Fibroblast of the aortic adventitia (primary cell): ENCODE measurements around the gene SPTBN1. TPM values are rescaled to one million over a fixed set of nuclear protein-coding genes. Genes with fewer than 3 reads are reported as not detected.
A peak's percentile ranks its signal among the peaks of the same experiment; 100 is the strongest.

Experiments used
- DNase-seq: peaks from one replicate; pipeline ENCODE4 v3.0.0-alpha.2; 2010; ENCODE audit warnings: low read depth
- H3K4me3 ChIP-seq: 2 replicates; pipeline ENCODE4 v1.5.1; 2011; ENCODE audit warnings: low read depth, mild to moderate bottlenecking, control low read depth, low read length, moderate library complexity
- total RNA-seq: library from RNA; depleted of rRNA; stranded (reverse); fragments of >200 nt; gene quantifications from 2 replicates; pipeline ENCODE4 v1.2.3, GENCODE V29; 2012; ENCODE audit warnings: low replicate concordance
- TF ChIP-seq, protein P1 (sequence below): IDR thresholded peaks from 2 replicates; pipeline ENCODE4 v1.5.1; 2011; ENCODE audit warnings: mild to moderate bottlenecking, low read length, control low read depth, inconsistent platforms; ENCODE audit not compliant: insufficient read depth

SPTBN1 gene
- total RNA-seq, 1 donor, result 293 TPM

DNA sequence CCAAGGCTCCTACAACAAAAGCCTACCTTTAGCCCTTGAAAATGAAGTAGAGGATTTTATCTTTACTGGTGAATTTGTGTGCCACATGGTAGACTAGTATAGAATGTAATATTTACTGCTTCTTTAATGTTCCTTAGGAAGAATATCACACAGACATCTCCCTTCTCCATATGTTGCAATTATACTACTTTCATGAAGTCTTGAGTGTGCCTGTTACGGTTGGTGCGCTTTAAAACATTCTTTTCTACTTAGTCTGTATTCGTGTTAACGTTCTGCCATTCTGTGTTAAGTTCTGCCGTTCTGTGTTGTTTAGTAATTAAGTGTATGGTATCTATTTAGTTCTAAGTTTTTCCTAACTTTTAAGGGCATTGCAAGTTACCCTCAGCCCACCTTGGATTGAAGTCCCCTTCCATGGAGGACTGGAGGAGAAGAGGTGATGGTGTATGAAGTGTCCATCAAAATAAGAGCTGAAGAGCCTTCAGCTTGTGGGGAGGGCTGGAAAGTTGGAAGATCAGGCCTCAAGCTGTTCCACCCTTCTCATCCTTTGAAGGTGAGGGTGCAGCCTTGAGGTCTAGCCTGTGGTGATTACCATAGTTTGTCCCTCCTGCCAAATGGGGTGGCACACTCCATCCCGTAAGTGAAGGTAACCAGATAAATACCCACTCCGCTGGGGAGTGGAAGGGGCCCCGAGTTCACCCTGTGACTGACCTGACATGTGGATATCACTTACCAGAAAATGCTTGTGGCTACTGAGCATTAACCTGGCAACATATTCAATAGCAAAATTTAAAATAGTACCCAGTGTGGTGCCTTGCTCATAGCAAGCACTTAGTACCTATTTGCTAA is 131.3 kb downstream of the SPTBN1 start:
- H3K4me3 ChIP-seq, result no peak overlapping the region
- no peak for DNase-seq
- TF ChIP-seq, protein P1, sequence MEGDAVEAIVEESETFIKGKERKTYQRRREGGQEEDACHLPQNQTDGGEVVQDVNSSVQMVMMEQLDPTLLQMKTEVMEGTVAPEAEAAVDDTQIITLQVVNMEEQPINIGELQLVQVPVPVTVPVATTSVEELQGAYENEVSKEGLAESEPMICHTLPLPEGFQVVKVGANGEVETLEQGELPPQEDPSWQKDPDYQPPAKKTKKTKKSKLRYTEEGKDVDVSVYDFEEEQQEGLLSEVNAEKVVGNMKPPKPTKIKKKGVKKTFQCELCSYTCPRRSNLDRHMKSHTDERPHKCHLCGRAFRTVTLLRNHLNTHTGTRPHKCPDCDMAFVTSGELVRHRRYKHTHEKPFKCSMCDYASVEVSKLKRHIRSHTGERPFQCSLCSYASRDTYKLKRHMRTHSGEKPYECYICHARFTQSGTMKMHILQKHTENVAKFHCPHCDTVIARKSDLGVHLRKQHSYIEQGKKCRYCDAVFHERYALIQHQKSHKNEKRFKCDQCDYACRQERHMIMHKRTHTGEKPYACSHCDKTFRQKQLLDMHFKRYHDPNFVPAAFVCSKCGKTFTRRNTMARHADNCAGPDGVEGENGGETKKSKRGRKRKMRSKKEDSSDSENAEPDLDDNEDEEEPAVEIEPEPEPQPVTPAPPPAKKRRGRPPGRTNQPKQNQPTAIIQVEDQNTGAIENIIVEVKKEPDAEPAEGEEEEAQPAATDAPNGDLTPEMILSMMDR, result no peak

DNA sequence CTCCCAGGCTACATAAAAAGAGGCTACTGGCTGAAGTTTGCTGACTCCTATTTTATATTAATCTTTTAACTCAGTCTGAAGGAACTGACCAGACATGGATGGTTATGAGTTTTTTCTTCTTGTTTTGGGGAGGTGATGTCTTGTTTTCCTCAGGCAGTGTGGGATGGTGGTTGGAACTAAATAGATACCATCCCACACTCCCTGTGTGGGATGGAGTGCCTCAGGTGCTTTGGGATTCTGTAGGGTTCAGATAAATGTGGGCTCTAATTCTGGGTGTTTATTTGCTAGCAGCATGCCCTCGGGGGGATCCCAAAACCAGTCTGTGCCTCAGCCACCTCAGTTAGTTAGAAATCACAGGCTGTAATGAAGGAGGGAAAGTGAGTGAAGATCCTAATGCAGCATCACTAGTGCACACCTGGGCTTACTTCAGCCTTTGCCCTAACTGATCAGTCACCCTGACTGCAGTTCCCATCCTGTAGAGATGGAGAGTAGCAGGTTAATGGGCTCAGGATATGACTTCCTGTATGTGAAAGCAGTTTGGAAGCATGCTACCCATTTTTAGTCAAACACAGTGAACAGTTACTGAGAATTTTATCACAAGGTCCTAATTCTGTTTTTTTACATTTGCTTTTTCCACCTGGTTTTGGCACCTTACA is 132.2 kb downstream of the SPTBN1 start:
- H3K4me3 ChIP-seq, result no peak overlapping the region
- TF ChIP-seq, protein P1, result no peak
- DNase-seq, result no peak

DNA sequence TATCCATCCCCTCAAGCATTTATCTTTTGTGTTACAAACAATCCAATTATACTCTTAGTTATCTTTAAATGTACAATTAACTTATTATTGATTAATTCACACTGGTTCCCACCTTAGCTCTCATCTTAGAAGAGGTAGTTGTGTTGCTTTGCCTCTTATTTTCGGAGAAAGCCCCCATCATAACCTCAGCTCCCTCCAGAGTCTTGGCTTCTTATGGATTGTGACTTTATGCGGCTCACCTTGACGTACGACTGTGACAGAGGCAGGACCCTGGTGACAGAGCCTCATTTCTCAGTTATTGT is 132.9 kb downstream of the SPTBN1 start:
- DNase-seq, result no peak
- no peak overlapping the region for H3K4me3 ChIP-seq
- TF ChIP-seq, protein P1, result no peak

DNA sequence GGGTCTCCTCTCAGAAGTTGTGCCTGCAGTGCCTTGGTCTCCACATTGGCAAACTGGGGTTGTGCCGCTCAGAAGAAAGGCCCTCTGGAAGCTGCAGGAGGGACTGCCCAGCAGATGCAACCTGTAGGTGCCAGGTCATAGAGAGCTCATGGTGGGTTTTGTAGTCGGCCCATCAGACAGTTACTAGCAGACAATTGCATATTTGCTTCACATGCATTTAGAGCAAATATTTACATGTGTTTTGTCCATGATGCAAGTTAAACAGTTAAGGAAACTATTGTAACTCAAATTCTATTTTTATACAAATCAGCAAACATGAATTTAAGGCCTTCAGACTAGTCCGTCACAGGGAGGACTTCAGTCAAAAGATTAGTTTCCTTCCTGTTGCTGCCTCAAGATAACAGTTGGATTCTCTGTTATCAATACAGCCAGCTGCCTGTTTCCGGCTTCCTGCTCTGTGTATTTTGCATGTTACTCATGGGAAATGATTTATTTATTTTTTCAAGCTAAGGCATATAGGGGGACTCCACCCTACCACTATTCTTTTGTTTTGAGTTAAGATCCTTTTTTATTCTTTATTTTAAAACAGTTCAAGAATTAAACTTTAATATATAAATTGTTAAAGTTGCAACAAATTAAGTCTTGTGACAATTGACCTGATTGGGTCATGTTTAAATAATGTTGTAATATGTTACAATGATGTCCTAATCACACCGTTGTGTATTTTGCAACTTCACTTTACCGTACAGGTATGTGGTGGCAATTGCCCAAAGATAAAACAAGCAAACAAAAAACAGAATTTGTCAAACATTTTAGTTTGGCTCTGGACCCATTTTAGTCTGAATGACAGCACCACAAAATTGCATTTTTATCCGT is 133.5 kb downstream of the SPTBN1 start:
- H3K4me3 ChIP-seq, result no peak overlapping the region
- peak; percentile 72 for DNase-seq
- TF ChIP-seq, protein P1, result no peak

DNA sequence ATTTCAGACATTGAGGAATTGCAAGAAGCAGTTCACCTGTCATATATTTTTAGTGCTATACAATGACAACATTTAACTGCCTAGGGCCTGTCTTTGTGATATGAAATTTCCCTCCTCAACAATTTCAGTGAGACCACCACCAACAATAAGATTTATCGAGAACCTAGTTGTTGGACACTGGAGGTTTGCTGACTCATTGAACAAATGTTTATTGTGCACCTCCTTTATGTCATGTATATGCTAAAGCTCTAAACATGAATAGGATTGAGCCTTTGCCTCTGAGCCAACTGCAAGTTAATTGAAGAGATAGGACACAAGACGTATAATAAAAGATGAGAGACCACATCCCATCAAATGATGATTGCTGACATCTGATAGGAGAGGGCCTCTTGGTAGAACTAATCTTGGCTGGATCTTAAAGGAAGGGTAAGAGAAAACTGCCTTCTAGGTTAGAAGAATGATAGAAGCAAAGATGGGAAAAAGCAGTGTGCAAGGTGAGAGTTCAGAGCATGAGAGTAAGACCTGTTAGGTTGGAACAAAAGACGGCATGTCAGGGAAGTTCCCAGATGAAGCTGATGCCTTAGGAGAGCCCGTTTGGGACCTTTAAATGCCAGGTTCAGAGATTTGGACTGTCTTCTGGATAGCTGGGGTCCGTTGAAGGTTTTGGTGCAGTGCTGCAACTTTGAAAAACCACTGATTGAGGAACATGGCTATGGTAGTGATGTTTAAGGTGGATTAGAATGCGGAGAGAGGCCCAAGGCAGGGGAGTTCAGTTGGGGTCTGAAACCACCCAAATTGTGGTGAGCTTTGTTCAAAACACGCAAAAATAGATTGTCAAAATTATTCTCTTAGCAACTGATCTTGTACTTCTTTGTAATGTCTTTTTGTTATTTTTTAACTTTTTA is 134.3 kb downstream of the SPTBN1 start:
- TF ChIP-seq, protein P1, result no peak
- no peak overlapping the region for H3K4me3 ChIP-seq
- DNase-seq, result no peak

DNA sequence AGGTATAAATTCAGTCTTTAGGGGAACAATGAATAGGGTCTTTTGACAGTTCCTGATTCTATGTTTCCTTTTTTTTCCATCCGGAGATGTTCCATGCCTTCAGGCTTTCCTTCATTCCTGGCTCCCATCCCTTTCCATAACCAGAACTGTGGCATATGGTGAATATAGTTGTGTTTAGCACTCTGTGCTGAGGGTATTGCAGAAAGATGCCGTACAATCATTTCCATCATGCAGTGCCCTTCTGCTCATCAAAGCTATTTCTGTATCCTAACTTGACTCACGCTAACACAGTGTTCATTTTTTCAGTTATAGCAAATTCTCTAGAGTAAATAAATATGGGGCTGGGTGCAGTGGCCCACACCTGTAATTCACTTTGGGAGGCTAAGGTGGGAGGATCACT is 135.4 kb downstream of the SPTBN1 start:
- TF ChIP-seq, protein P1, result no peak
- DNase-seq, result no peak
- H3K4me3 ChIP-seq, result no peak overlapping the region
